IMR-90 (cell line): ENCODE measurements around the gene XIAP. TPM values are rescaled to one million over a fixed set of nuclear protein-coding genes. Genes with fewer than 3 reads are reported as not detected.
A peak's percentile ranks its signal among the peaks of the same experiment; 100 is the strongest.

Experiments
- ATAC-seq: fragments of 200-7000 bp; cut with Tn5 transposase; 2 replicates; pipeline ENCODE4 v1.9.1; 2020; ENCODE audit warnings: low read depth, mild to moderate bottlenecking, moderate library complexity
- BruUV-seq: library from RNA; stranded (reverse); fragments of 400-500 nt; replicated peaks from 2 replicates; lab custom pipeline; 2021; lab: Mats Ljungman, UMichigan
- CTCF ChIA-PET: fragments of 300-600 bp; formaldehyde crosslinking; extraction: SDS; loops from one replicate; lab custom pipeline; 2021; ENCODE audit warnings: antibody characterized with exemption; lab: Yijun Ruan, JAX
- POLR2A ChIA-PET: fragments of 300-600 bp; sonication (Branson Sonifier 250); formaldehyde crosslinking; loops from one replicate; lab custom pipeline; 2022; ENCODE audit warnings: antibody characterized with exemption; ENCODE audit not compliant: unreplicated experiment; lab: Charles Lee
- DNase-seq: peaks from one replicate; pipeline ENCODE4 v3.0.0; 2013
- H2AFZ ChIP-seq: replicated peaks from 2 replicates; pipeline ENCODE3; 2013; ENCODE audit warnings: low read length, mild to moderate bottlenecking; ENCODE audit not compliant: poor library complexity
- H2AK5ac ChIP-seq: 2 replicates; pipeline ENCODE4 v1.6.1; 2013; ENCODE audit warnings: low read depth, low read length, inconsistent platforms
- H2AK9ac ChIP-seq: replicated peaks from 2 replicates; pipeline ENCODE3; 2013; ENCODE audit warnings: mild to moderate bottlenecking, low read depth, low read length, moderate library complexity; ENCODE audit not compliant: poor library complexity
- H2BK120ac ChIP-seq: 2 replicates; pipeline ENCODE4 v1.6.1; 2013; ENCODE audit warnings: low read depth, low read length, inconsistent platforms
- H2BK15ac ChIP-seq: 3 replicates; pipeline ENCODE4 v1.6.1; 2013; ENCODE audit warnings: low read depth, low read length, inconsistent platforms
- H2BK20ac ChIP-seq: 2 replicates; pipeline ENCODE4 v1.6.1; 2013; ENCODE audit warnings: low read depth, mild to moderate bottlenecking, inconsistent platforms, low read length, moderate library complexity
- H2BK5ac ChIP-seq: 2 replicates; pipeline ENCODE4 v1.6.1; 2013; ENCODE audit warnings: mild to moderate bottlenecking, low read depth, low read length, inconsistent platforms; ENCODE audit not compliant: poor library complexity, severe bottlenecking
- H3K14ac ChIP-seq: replicated peaks from 2 replicates; pipeline ENCODE4 v1.6.1; 2013; ENCODE audit warnings: low read depth, low read length, inconsistent platforms
- H3K18ac ChIP-seq: 2 replicates; pipeline ENCODE4 v1.6.1; 2013; ENCODE audit warnings: low read depth, low read length, control low read depth
- H3K23ac ChIP-seq: 2 replicates; pipeline ENCODE4 v1.6.1; 2013; ENCODE audit warnings: low read depth, low read length, inconsistent platforms
- H3K27ac ChIP-seq: 2 replicates; pipeline ENCODE4 v1.5.1; 2013; ENCODE audit warnings: mild to moderate bottlenecking, control low read depth, low read length; ENCODE audit not compliant: insufficient read depth
- H3K27me3 ChIP-seq: 2 replicates; pipeline ENCODE4 v1.6.1; 2013; ENCODE audit warnings: low read length; ENCODE audit not compliant: control insufficient read depth, insufficient read depth
- H3K36me3 ChIP-seq: 2 replicates; pipeline ENCODE4 v1.6.1; 2013; ENCODE audit warnings: low read length, mixed read lengths; ENCODE audit not compliant: control insufficient read depth, insufficient read depth
- H3K4ac ChIP-seq: 2 replicates; pipeline ENCODE4 v1.6.1; 2013; ENCODE audit warnings: low read depth, low read length, inconsistent platforms
- H3K4me1 ChIP-seq: 2 replicates; pipeline ENCODE4 v1.6.1; 2013; ENCODE audit warnings: low read length, mixed read lengths; ENCODE audit not compliant: control insufficient read depth, insufficient read depth
- H3K4me2 ChIP-seq: 2 replicates; pipeline ENCODE4 v1.6.1; 2013; ENCODE audit warnings: low read depth, mild to moderate bottlenecking, control low read depth, low read length, moderate library complexity
- H3K4me3 ChIP-seq: 2 replicates; pipeline ENCODE4 v1.5.1; 2013; ENCODE audit warnings: low read depth, mild to moderate bottlenecking, control low read depth, low read length, moderate library complexity; ENCODE audit not compliant: insufficient read depth
- H3K56ac ChIP-seq: 2 replicates; pipeline ENCODE4 v1.6.1; 2013; ENCODE audit warnings: low read length, inconsistent platforms; ENCODE audit not compliant: insufficient read depth; ENCODE audit errors: extremely low read depth
- H3K79me1 ChIP-seq, 2 experiments: 2 replicates each; pipeline ENCODE4 v1.6.1; 2013; ENCODE audit warnings: low read length in 2 of 2, inconsistent platforms in 1 of 2, low read depth in 1 of 2
- H3K9ac ChIP-seq: 2 replicates; pipeline ENCODE4 v1.6.1; 2013; ENCODE audit warnings: low read depth, low read length, control low read depth
- H3K9me1 ChIP-seq: 2 replicates; pipeline ENCODE4 v1.6.1; 2013; ENCODE audit warnings: low read length, inconsistent platforms; ENCODE audit not compliant: insufficient read depth
- H3K9me3 ChIP-seq: 2 replicates; pipeline ENCODE4 v1.6.1; 2013; ENCODE audit warnings: low read length; ENCODE audit not compliant: control insufficient read depth, insufficient read depth
- H4K20me1 ChIP-seq: 2 replicates; pipeline ENCODE4 v1.6.1; 2013; ENCODE audit warnings: low read length, inconsistent platforms; ENCODE audit not compliant: insufficient read depth
- H4K5ac ChIP-seq: 2 replicates; pipeline ENCODE4 v1.6.1; 2013; ENCODE audit warnings: mild to moderate bottlenecking, low read depth, low read length, control low read depth
- H4K8ac ChIP-seq, 2 experiments: 2 replicates each; pipeline ENCODE4 v1.6.1; 2013; ENCODE audit warnings: low read depth in 2 of 2, low read length in 2 of 2, control low read depth in 1 of 2, inconsistent platforms in 1 of 2
- H4K91ac ChIP-seq: 2 replicates; pipeline ENCODE4 v1.6.1; 2013; ENCODE audit warnings: low read depth, low read length, inconsistent platforms; ENCODE audit not compliant: insufficient read depth
- BHLHE40 ChIP-seq: fragments of 150-350 bp; IDR thresholded peaks from 2 replicates; pipeline ENCODE4 v1.6.1; 2016; ENCODE audit warnings: mild to moderate bottlenecking, low read depth, low read length
- CEBPB ChIP-seq: IDR thresholded peaks from 2 replicates; pipeline ENCODE4 v1.6.1; 2012; ENCODE audit warnings: low read depth, low read length, improper control_type of control experiment
- CHD1 ChIP-seq: IDR thresholded peaks from 2 replicates; pipeline ENCODE4 v1.6.1; 2012; ENCODE audit warnings: low read depth, low read length, improper control_type of control experiment
- CTCF ChIP-seq: conservative IDR thresholded peaks from 2 replicates; pipeline ENCODE4 v1.5.1; 2012; ENCODE audit warnings: mild to moderate bottlenecking, low read depth, low read length, improper control_type of control experiment
- ELK1 ChIP-seq: fragments of 150-350 bp; IDR thresholded peaks from 2 replicates; pipeline ENCODE4 v1.6.1; 2016; ENCODE audit warnings: low read depth, mild to moderate bottlenecking, low read length, moderate library complexity, borderline replicate concordance
- FOS ChIP-seq: fragments of 150-350 bp; IDR thresholded peaks from 2 replicates; pipeline ENCODE4 v1.6.1; 2016; ENCODE audit warnings: low read depth, low read length
- MAFK ChIP-seq: IDR thresholded peaks from 2 replicates; pipeline ENCODE4 v1.6.1; 2012; ENCODE audit warnings: low read depth, low read length, improper control_type of control experiment
- MAZ ChIP-seq: IDR thresholded peaks from 2 replicates; pipeline ENCODE4 v1.6.1; 2012; ENCODE audit warnings: low read depth, mild to moderate bottlenecking, low read length, improper control_type of control experiment, moderate library complexity, borderline replicate concordance
- MXI1 ChIP-seq: IDR thresholded peaks from 2 replicates; pipeline ENCODE4 v1.6.1; 2012; ENCODE audit warnings: low read depth, mild to moderate bottlenecking, low read length, moderate library complexity, borderline replicate concordance
- NFE2L2 ChIP-seq: fragments of 150-350 bp; IDR thresholded peaks from 2 replicates; pipeline ENCODE4 v1.6.1; 2016; ENCODE audit warnings: low read depth, mild to moderate bottlenecking, low read length
- POLR2A ChIP-seq: IDR thresholded peaks from 2 replicates; pipeline ENCODE4 v1.6.1; 2012; ENCODE audit warnings: mild to moderate bottlenecking, low read depth, low read length
- RAD21 ChIP-seq: IDR thresholded peaks from 2 replicates; pipeline ENCODE4 v1.6.1; 2012; ENCODE audit warnings: low read length, improper control_type of control experiment
- RCOR1 ChIP-seq: IDR thresholded peaks from 2 replicates; pipeline ENCODE4 v1.6.1; 2012; ENCODE audit warnings: mild to moderate bottlenecking, low read length, improper control_type of control experiment; ENCODE audit not compliant: insufficient replicate concordance
- RFX5 ChIP-seq: IDR thresholded peaks from 2 replicates; pipeline ENCODE4 v1.8.0; 2012; ENCODE audit warnings: low read depth, mild to moderate bottlenecking, low read length, moderate library complexity
- SMC3 ChIP-seq: fragments of 150-350 bp; IDR thresholded peaks from 2 replicates; pipeline ENCODE4 v1.6.1; 2016; ENCODE audit warnings: low read depth, mild to moderate bottlenecking, antibody characterized with exemption, low read length, moderate library complexity
- USF2 ChIP-seq: fragments of 150-350 bp; IDR thresholded peaks from 2 replicates; pipeline ENCODE4 v1.6.1; 2017; ENCODE audit warnings: mild to moderate bottlenecking, antibody characterized with exemption, low read length, low read depth
- WGBS, 2 experiments: methylation state at CpG; one replicate each; pipeline versions ENCODE4 v1.1.5 to v1.1.7; 2013; ENCODE audit warnings: missing lambda C conversion rate in 2 of 2; ENCODE audit not compliant: insufficient read length in 1 of 2; ENCODE audit errors: extremely low coverage in 2 of 2; 5-methylcytosine and 5-hydroxymethylcytosine counted together
- dilution Hi-C: fragments of 300-500 bp; cut with HindIII; formaldehyde crosslinking; loops from one replicate; pipeline ENCODE4 v1.14.3; 2018; ENCODE audit warnings: low sequenced_read_pairs; ENCODE audit not compliant: unreplicated experiment
- in situ Hi-C: fragments of 300-500 bp; cut with MboI; formaldehyde crosslinking; loops from 3 replicates; pipeline ENCODE4 v1.14.3; 2019; ENCODE audit warnings: low sequenced_read_pairs, inconsistent platforms, mixed read lengths
- intact Hi-C: fragments of 100-400 bp; cut with micrococcal nuclease; formaldehyde crosslinking; loops from 2 replicates; pipeline ENCODE4 v1.10.0; 2022
- polyA plus RNA-seq, 3 experiments: library from polyadenylated mRNA; depleted of rRNA; stranded (reverse); fragments of >200 nt; gene quantifications; 2 replicates each; pipeline ENCODE4 v1.2.3, GENCODE V29; 2012; ENCODE audit warnings: low replicate concordance in 1 of 3
- total RNA-seq: library from RNA; depleted of rRNA; stranded (reverse); fragments of >200 nt; gene quantifications from 2 replicates; pipeline ENCODE4 v1.2.3, GENCODE V29; 2012

Gene XIAP
- total and polyA plus RNA-seq, 2 of the 4 experiments (the other 2 are of a cell fraction): 8.1 to 17.4 TPM

- H4K5ac ChIP-seq: no peak overlapping the region
- no peaks in the 10 kb centered on the region for H4K20me1 ChIP-seq
- H3K27ac ChIP-seq: no peak overlapping the region
- POLR2A ChIA-PET: no interaction called here
- no peak for TF ChIP-seq CTCF
- no peak for TF ChIP-seq BHLHE40
- TF ChIP-seq SMC3: no peak
- no peak for TF ChIP-seq USF2
- no peak for TF ChIP-seq ELK1
- no peak for TF ChIP-seq RAD21
- no peak for TF ChIP-seq RCOR1
- no peak for TF ChIP-seq NFE2L2
- TF ChIP-seq FOS: no peak
- TF ChIP-seq RFX5: no peak
- no peak for TF ChIP-seq MAFK
- TF ChIP-seq POLR2A: no peak
- TF ChIP-seq CEBPB: no peak
- no peak for TF ChIP-seq MAZ
- TF ChIP-seq MXI1: no peak
- no peak for TF ChIP-seq CHD1
- no peak for ATAC-seq
- no peak overlapping the region for H2AK9ac ChIP-seq
- H4K91ac ChIP-seq: no peak overlapping the region
- no peak overlapping the region for H2BK120ac ChIP-seq
- no peak overlapping the region for H3K18ac ChIP-seq
- H3K9me3 ChIP-seq: 0 out of 2 replicates have a peak, but pooled peaks cover 2% of the 10 kb centered on the region
- no peak overlapping the region for H4K8ac ChIP-seq
- no peak overlapping the region for H3K4me2 ChIP-seq
- WGBS, 2 experiments: no CpG with 5 or more reads among the region's 7 CpGs
- no peaks in the 10 kb centered on the region for H3K79me1 ChIP-seq
- dilution Hi-C loops (no loop called here), in situ Hi-C loops (no loop called here), intact Hi-C loops (no loop called here)
- H3K23ac ChIP-seq: no peak overlapping the region
- H2AK5ac ChIP-seq: no peak overlapping the region
- BruUV-seq: no TSS peak
- CTCF ChIA-PET: no interaction called here
- H3K9me1 ChIP-seq: no peaks in the 10 kb centered on the region
- peak; percentile 41 for DNase-seq
- H3K4me3 ChIP-seq: no peak overlapping the region
- no peaks in the 10 kb centered on the region for H3K27me3 ChIP-seq
- H3K36me3 ChIP-seq: no peaks in the 10 kb centered on the region
- H2BK15ac ChIP-seq: no peak overlapping the region
- no peaks in the 10 kb centered on the region for H3K4me1 ChIP-seq
- no peak overlapping the region for H3K9ac ChIP-seq
- H3K4ac ChIP-seq: no peak overlapping the region
- H3K14ac ChIP-seq: no peak overlapping the region
- no peak overlapping the region for H3K56ac ChIP-seq
- H2BK5ac ChIP-seq: no peak overlapping the region
- no peak overlapping the region for H2AFZ ChIP-seq
- H2BK20ac ChIP-seq: no peak overlapping the region
Measured at GRCh38 chrX:123846577-123847038, 13.2 kb upstream of the XIAP start.
